HEK293T (cell line): Measurements from ENCODE around the gene PLCD3.

Source experiments
- BHLHE40 ChIP-seq: fragments of 450-650 bp; IDR thresholded peaks from 2 replicates; pipeline ENCODE4 v1.6.1; 2016; ENCODE audit warnings: mild to moderate bottlenecking, moderate library complexity, borderline replicate concordance
- PKNOX1 ChIP-seq: fragments of 450-650 bp; IDR thresholded peaks from 2 replicates; pipeline ENCODE4 v1.6.1; 2016
- SP1 ChIP-seq: fragments of 450-650 bp; IDR thresholded peaks from 2 replicates; pipeline ENCODE4 v1.6.1; 2017
- SUZ12 ChIP-seq: fragments of 450-650 bp; IDR thresholded peaks from 2 replicates; pipeline ENCODE4 v1.6.1; 2016; ENCODE audit warnings: mild to moderate bottlenecking

- no peak for TF ChIP-seq BHLHE40
- TF ChIP-seq SP1: no peak
- TF ChIP-seq PKNOX1: peak; percentile 98
- TF ChIP-seq SUZ12: no peak
Observed at GRCh38 chr17:45060797-45061605, 71.3 kb downstream of the PLCD3 start, which contains the start of gene NMT1.
